ENCODE data around the gene SCYL2. TPM values are rescaled to one million over a fixed set of nuclear protein-coding genes. Genes with fewer than 3 reads are reported as not detected.
"Not testable (repeated sequence)": the region's sequence is repeated elsewhere in the genome, so short reads cannot be mapped to it uniquely, and the experiment has no call there.

The SCYL2 gene
- total and polyA plus RNA-seq, 2 donors (not counting 1 experiment from before 2014, with no cell fraction given) = 43.0 to 47.9 TPM

DNA sequence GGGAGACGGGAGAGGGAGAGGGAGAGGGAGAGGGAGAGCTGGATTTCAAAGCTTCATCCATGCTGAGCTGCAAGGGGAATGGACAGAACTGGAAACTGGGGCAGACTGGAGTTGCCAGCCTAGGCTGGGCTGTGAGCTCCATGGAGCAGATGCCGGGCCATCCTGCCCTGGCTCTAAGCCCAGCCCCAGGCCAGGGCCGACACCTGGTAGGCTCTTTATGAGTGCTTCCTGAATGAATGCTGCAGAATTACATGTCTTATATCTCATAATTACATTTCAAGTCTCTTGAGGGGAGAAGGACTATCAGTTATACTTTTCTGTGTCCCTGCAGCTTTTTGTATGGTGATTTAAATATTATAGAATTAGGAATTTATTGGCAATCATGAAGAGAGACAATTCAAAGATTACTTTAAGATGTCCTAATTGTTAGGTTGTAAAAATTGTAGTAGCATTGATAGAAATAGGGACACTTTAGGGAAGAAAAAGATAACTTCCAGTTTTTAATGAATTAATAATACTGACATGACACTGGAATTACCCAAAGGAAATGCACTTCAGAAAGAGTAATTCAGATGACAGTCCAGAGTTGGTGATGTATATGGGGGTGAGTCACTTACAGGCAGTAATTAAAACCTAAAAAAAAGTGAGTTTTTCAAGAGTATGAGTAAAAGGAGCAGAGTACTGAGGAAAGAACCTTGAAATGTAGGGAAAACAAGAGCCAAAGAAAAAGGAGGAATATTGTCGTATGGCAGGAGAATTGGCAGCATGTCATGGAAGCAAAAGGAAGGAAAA, 29.0 kb downstream of the SCYL2 start:
- Histone ChIP-seq H3K4me3 (replicated peaks in 1 of 4; ENCODE audit: control extremely low read depth in 1 of 4, insufficient read depth in 1 of 4, low read depth in 3 of 4, low read length in 4 of 4) (no peak overlapping the region), H3K9ac (ENCODE audit: insufficient read depth, low read length) (no peak overlapping the region), H3K4me1 (ENCODE audit: control insufficient read depth, extremely low read depth, insufficient read depth, low read length) (no peaks in the 10 kb centered on the region), H3K79me2 (ENCODE audit: control insufficient read depth, insufficient read depth, low read length) (no peaks in the 10 kb centered on the region), H3K27me3 (ENCODE audit: control insufficient read depth, insufficient read depth, low read length) (no peaks in the 10 kb centered on the region), H3K27ac (ENCODE audit: insufficient read depth, low read length) (no peak overlapping the region), H3K9me3 (ENCODE audit: control insufficient read depth, insufficient read depth, low read depth, low read length) (no peaks in the 10 kb centered on the region), H2AFZ (ENCODE audit: low read length) (no peak overlapping the region), H3K4me2 (ENCODE audit: extremely low read depth, insufficient read depth, low read length) (no peak overlapping the region), H3K36me3 (ENCODE audit: control insufficient read depth, insufficient read depth, low read length) (no peaks in the 10 kb centered on the region), H4K20me1 (ENCODE audit: control insufficient read depth, extremely low read depth, insufficient read depth, low read length) (no peaks in the 10 kb centered on the region)
- DNase-seq (ENCODE audit: low read depth in 2 of 2) = peak; percentile 9 to 59
- TF ChIP-seq EZH2 (IDR thresholded peaks at IDR 0.05; ENCODE audit: low read length, missing control alignments) (no peak), CTCF (conservative IDR thresholded peaks at IDR 0.05 in 1 of 2, IDR thresholded peaks at IDR 0.05 in 1 of 2; ENCODE audit: low read depth in 1 of 2, low read length in 2 of 2) (no peak)

DNA sequence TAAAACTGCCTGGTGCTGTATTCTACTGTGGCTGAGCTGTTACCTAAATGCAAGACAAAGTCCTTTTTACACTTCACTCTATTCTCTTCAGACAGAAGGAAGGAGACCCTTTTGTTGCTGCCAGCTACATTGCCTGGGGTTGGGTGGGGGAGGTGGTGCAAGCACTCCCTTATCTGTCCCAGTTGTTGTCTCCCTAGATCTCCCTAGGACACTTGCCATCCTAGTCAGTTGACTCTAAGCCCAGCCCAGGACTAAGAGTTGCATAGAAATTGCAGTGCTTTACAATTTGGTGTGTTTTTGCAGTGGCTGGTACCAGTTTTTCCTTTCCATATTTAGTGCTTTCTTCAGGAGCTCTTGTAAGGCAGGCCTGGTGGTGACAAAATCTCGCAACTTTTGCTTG, 35.1 kb downstream of the SCYL2 start:
- Histone ChIP-seq H3K9ac (ENCODE audit: insufficient read depth, low read length) (no peak overlapping the region), H3K4me3 (replicated peaks in 1 of 4; ENCODE audit: control extremely low read depth in 1 of 4, insufficient read depth in 1 of 4, low read depth in 3 of 4, low read length in 4 of 4) (no peak overlapping the region), H3K4me2 (ENCODE audit: extremely low read depth, insufficient read depth, low read length) (no peak overlapping the region), H4K20me1 (ENCODE audit: control insufficient read depth, extremely low read depth, insufficient read depth, low read length) (no peaks in the 10 kb centered on the region), H2AFZ (ENCODE audit: low read length) (no peak overlapping the region), H3K4me1 (ENCODE audit: control insufficient read depth, extremely low read depth, insufficient read depth, low read length) (no peaks in the 10 kb centered on the region), H3K36me3 (ENCODE audit: control insufficient read depth, insufficient read depth, low read length) (peaks cover 3% of the 10 kb centered on the region), H3K27ac (ENCODE audit: insufficient read depth, low read length) (no peak overlapping the region), H3K9me3 (ENCODE audit: control insufficient read depth, insufficient read depth, low read depth, low read length) (no peaks in the 10 kb centered on the region), H3K79me2 (ENCODE audit: control insufficient read depth, insufficient read depth, low read length) (no peaks in the 10 kb centered on the region), H3K27me3 (ENCODE audit: control insufficient read depth, insufficient read depth, low read length) (no peaks in the 10 kb centered on the region)
- TF ChIP-seq CTCF (conservative IDR thresholded peaks at IDR 0.05 in 1 of 2, IDR thresholded peaks at IDR 0.05 in 1 of 2; ENCODE audit: low read depth in 1 of 2, low read length in 2 of 2) (no peak), EZH2 (IDR thresholded peaks at IDR 0.05; ENCODE audit: low read length, missing control alignments) (no peak)
- DNase-seq (ENCODE audit: low read depth in 2 of 2) = no peak

DNA sequence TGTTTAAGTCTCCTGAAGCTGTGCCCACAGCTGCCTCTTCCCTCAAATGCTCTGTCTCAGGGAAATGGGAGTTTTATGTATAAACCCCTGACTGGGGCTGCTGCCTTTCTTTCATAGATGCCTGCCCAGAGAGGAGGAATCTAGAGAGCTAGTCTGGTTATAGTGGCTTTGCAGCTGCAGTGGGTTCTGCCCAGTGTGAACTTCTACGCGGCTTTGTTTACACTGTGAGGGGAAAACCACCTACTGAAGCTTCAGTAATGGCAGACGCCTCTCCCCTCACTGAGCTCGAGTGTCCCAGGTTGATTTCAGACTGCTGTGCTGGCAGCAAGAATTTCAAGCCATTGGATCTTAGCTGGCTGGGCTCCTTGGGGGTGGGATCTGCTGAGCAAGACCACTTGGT, 36.9 kb downstream of the SCYL2 start:
- Histone ChIP-seq H3K9ac (ENCODE audit: insufficient read depth, low read length) (no peak overlapping the region), H3K4me1 (ENCODE audit: control insufficient read depth, extremely low read depth, insufficient read depth, low read length) (no peaks in the 10 kb centered on the region), H3K79me2 (ENCODE audit: control insufficient read depth, insufficient read depth, low read length) (no peaks in the 10 kb centered on the region), H3K36me3 (ENCODE audit: control insufficient read depth, insufficient read depth, low read length) (peaks cover 3% of the 10 kb centered on the region), H3K27me3 (ENCODE audit: control insufficient read depth, insufficient read depth, low read length) (no peaks in the 10 kb centered on the region), H3K4me2 (ENCODE audit: extremely low read depth, insufficient read depth, low read length) (no peak overlapping the region), H3K9me3 (ENCODE audit: control insufficient read depth, insufficient read depth, low read depth, low read length) (no peaks in the 10 kb centered on the region), H2AFZ (ENCODE audit: low read length) (no peak overlapping the region), H3K27ac (ENCODE audit: insufficient read depth, low read length) (no peak overlapping the region), H4K20me1 (ENCODE audit: control insufficient read depth, extremely low read depth, insufficient read depth, low read length) (no peaks in the 10 kb centered on the region), H3K4me3 (replicated peaks in 1 of 4; ENCODE audit: control extremely low read depth in 1 of 4, insufficient read depth in 1 of 4, low read depth in 3 of 4, low read length in 4 of 4) (no peak overlapping the region)
- TF ChIP-seq EZH2 (IDR thresholded peaks at IDR 0.05; ENCODE audit: low read length, missing control alignments) = no peak
- TF ChIP-seq CTCF (conservative IDR thresholded peaks at IDR 0.05 in 1 of 2, IDR thresholded peaks at IDR 0.05 in 1 of 2; ENCODE audit: low read depth in 1 of 2, low read length in 2 of 2) = no peak
- no peak for DNase-seq (ENCODE audit: low read depth in 2 of 2)

- not testable (repeated sequence) for H4K20me1 ChIP-seq (ENCODE audit: control insufficient read depth, extremely low read depth, insufficient read depth, low read length); H2AFZ ChIP-seq (ENCODE audit: low read length); H3K36me3 ChIP-seq (ENCODE audit: control insufficient read depth, insufficient read depth, low read length); H3K4me1 ChIP-seq (ENCODE audit: control insufficient read depth, extremely low read depth, insufficient read depth, low read length); H3K9me3 ChIP-seq (ENCODE audit: control insufficient read depth, insufficient read depth, low read depth, low read length); H3K79me2 ChIP-seq (ENCODE audit: control insufficient read depth, insufficient read depth, low read length); H3K9ac ChIP-seq (ENCODE audit: insufficient read depth, low read length); H3K4me3 ChIP-seq (replicated peaks in 1 of 4; ENCODE audit: control extremely low read depth in 1 of 4, insufficient read depth in 1 of 4, low read depth in 3 of 4, low read length in 4 of 4); H3K27ac ChIP-seq (ENCODE audit: insufficient read depth, low read length); H3K27me3 ChIP-seq (ENCODE audit: control insufficient read depth, insufficient read depth, low read length); H3K4me2 ChIP-seq (ENCODE audit: extremely low read depth, insufficient read depth, low read length); DNase-seq (ENCODE audit: low read depth in 2 of 2)
These were observed 37.4 kb downstream of the SCYL2 start for GRCh38 chr12:100304334-100304733.

DNA sequence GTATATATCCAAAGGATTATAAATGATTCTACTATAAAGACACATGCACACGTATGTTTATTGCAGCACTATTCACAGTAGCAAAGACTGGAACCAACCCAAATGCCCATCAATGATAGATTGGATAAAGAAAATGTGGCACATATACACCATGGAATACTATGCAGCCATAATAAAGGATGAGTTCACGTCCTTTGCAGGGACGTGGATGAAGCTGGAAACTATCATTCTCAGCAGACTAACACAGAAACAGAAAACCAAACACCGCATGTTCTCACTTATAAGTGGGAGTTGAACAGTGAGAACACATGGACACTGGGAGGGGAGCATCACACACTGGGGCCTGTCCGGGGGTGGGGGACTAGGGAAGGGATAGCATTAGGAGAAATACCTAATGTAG, 41.2 kb downstream of the SCYL2 start:
- not testable (repeated sequence) for H3K4me3 ChIP-seq (replicated peaks in 1 of 4; ENCODE audit: control extremely low read depth in 1 of 4, insufficient read depth in 1 of 4, low read depth in 3 of 4, low read length in 4 of 4); DNase-seq (ENCODE audit: low read depth in 2 of 2); H4K20me1 ChIP-seq (ENCODE audit: control insufficient read depth, extremely low read depth, insufficient read depth, low read length); H3K4me2 ChIP-seq (ENCODE audit: extremely low read depth, insufficient read depth, low read length); H3K27ac ChIP-seq (ENCODE audit: insufficient read depth, low read length); H3K79me2 ChIP-seq (ENCODE audit: control insufficient read depth, insufficient read depth, low read length); H3K9me3 ChIP-seq (ENCODE audit: control insufficient read depth, insufficient read depth, low read depth, low read length); H2AFZ ChIP-seq (ENCODE audit: low read length); H3K27me3 ChIP-seq (ENCODE audit: control insufficient read depth, insufficient read depth, low read length); H3K36me3 ChIP-seq (ENCODE audit: control insufficient read depth, insufficient read depth, low read length); H3K4me1 ChIP-seq (ENCODE audit: control insufficient read depth, extremely low read depth, insufficient read depth, low read length); H3K9ac ChIP-seq (ENCODE audit: insufficient read depth, low read length)
